Measurements from ENCODE around the gene YKT6.

Gene YKT6

DNA sequence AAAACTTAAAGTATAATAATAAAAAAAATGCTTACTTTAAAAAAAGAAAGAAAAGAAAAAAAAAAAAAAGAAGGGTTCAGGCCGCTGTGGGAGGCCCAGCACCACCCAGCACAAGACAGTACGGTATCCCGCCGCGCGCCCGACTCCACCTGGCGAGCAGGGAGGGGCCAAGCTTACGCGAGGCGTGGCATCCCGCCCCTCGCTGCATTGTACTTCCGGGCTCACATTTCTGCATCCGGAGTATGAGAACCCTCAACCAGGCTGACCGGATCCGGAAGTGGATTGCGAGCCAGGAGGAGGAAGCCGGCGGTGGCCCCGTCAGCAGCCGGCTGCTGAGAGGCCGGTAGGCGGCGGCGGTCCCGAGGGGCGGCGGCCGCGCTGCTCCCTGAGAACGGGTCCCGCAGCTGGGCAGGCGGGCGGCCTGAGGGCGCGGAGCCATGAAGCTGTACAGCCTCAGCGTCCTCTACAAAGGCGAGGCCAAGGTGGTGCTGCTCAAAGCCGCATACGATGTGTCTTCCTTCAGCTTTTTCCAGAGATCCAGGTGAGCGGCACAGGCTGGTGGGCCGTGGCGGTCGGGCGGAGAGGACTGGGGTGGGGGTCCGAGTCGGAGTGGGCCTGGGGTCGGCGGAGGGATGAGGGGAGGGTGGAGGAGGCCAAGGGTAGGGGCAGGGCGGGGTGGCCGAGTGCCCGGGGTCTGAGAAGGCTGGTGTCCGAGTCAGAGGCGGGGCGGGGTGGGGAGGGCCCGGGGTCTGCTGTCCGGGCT, at the start of gene YKT6:
TSS of gene YKT6 (plus strand) at position 280 of the 763 bp plus-strand sequence. CDS start at position 438, 158 bp downstream.
- peaks cover 14% of the 10 kb centered on the region; the same call in 1 of the 2 replicates for H3K4me1 ChIP-seq (ENCODE audit: low read length)
- H3K79me2 ChIP-seq (ENCODE audit: low read length): peaks cover 37% of the 10 kb centered on the region
- TF ChIP-seq, protein P1, sequence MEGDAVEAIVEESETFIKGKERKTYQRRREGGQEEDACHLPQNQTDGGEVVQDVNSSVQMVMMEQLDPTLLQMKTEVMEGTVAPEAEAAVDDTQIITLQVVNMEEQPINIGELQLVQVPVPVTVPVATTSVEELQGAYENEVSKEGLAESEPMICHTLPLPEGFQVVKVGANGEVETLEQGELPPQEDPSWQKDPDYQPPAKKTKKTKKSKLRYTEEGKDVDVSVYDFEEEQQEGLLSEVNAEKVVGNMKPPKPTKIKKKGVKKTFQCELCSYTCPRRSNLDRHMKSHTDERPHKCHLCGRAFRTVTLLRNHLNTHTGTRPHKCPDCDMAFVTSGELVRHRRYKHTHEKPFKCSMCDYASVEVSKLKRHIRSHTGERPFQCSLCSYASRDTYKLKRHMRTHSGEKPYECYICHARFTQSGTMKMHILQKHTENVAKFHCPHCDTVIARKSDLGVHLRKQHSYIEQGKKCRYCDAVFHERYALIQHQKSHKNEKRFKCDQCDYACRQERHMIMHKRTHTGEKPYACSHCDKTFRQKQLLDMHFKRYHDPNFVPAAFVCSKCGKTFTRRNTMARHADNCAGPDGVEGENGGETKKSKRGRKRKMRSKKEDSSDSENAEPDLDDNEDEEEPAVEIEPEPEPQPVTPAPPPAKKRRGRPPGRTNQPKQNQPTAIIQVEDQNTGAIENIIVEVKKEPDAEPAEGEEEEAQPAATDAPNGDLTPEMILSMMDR (IDR thresholded peaks at IDR 0.05; ENCODE audit: low read depth, low read length): peak; percentile 38
- no peak for TF ChIP-seq EZH2phosphoT487 (IDR thresholded peaks at IDR 0.05; ENCODE audit: low read depth)
- 0 out of 2 replicates have a peak, but pooled peaks cover 2% of the 10 kb centered on the region for H3K27me3 ChIP-seq (ENCODE audit: low read depth, low read length)
- H3K9ac ChIP-seq (ENCODE audit: low read length): peak within 1 kb of the TSS; percentile 86
- H3K4me2 ChIP-seq (ENCODE audit: low read length): peak within 1 kb of the TSS; percentile 85
- no peak within 1 kb of the TSS for H2AFZ ChIP-seq (ENCODE audit: low read depth, low read length)
- H3K27ac ChIP-seq (ENCODE audit: low read length): peak within 1 kb of the TSS; percentile 27; the same call in 1 of the 2 replicates
- H3K9me3 ChIP-seq (ENCODE audit: insufficient read depth, low read length): no peaks in the 10 kb centered on the region
- H3K36me3 ChIP-seq (replicated peaks; ENCODE audit: low read depth, low read length): peaks cover 18% of the 10 kb centered on the region
- peaks cover 8% of the 10 kb centered on the region for H4K20me1 ChIP-seq (ENCODE audit: insufficient read depth, low read length)
- peak within 1 kb of the TSS; percentile 98 for H3K4me3 ChIP-seq (ENCODE audit: low read length)

- Histone ChIP-seq H3K27me3 (ENCODE audit: low read depth, low read length) (no peaks in the 10 kb centered on the region), H3K27ac (ENCODE audit: low read length) (no peak overlapping the region), H4K20me1 (ENCODE audit: insufficient read depth, low read length) (no peaks in the 10 kb centered on the region), H2AFZ (ENCODE audit: low read depth, low read length) (no peak overlapping the region), H3K36me3 (replicated peaks; ENCODE audit: low read depth, low read length) (no peaks in the 10 kb centered on the region), H3K4me2 (ENCODE audit: low read length) (no peak overlapping the region), H3K79me2 (ENCODE audit: low read length) (no peaks in the 10 kb centered on the region), H3K4me3 (ENCODE audit: low read length) (no peak overlapping the region), H3K4me1 (ENCODE audit: low read length) (peaks cover 38% of the 10 kb centered on the region), H3K9me3 (ENCODE audit: insufficient read depth, low read length) (no peaks in the 10 kb centered on the region), H3K9ac (ENCODE audit: low read length) (no peak overlapping the region)
- TF ChIP-seq, protein P1 (IDR thresholded peaks at IDR 0.05; ENCODE audit: low read depth, low read length): no peak
- TF ChIP-seq EZH2phosphoT487 (IDR thresholded peaks at IDR 0.05; ENCODE audit: low read depth): no peak
Measured at GRCh38 chr7:44151956-44152355, 48.8 kb upstream of the YKT6 start.

DNA sequence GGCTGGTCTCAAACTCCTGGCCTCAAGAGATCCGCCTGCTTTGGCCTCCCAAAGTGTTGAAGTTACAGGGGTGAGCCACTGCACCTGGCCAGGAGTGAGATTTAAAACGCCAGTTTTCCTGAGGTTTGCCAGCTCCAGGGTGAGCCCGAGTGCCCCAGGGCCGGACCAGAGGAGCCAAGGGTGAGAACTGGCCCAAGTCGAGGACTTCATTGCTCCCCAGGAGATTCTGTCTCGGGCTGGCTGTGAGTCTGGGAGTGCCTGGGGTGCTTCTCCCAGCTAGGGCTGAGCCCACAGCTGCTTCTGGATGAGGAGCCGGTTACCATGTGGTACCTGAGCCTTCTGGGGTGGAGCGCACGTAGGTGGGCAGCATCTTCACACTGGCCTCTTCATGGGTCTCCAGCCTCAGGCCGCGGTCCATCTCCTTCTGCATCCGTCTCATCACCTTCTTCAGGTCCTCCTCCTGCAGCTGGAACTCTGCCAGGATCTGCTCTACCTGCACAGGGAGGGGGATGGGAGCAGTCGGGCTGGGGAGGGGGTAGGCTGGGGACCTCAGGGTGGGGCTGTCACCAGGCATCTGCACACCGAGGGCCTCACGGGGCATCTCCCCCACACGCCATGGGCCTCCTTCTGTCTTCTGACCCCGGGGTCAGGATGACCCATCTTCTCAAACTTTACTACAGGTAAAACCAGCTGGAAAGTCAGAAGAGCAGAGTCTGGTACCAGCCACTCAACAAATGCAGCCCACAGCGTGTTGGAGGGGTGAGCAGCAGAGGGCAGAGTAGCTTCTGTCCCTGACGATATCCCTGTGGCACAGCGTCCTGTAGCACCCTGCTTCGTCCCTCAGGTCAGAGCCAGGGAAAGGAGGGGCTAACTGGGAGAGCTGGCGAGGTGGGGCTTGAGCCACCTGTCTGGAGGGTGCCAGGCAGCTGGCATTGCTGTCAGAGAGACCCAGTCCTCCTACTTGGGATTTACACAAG, 47.5 kb upstream of the YKT6 start:
- Histone ChIP-seq H3K79me2 (ENCODE audit: low read length) (no peaks in the 10 kb centered on the region), H4K20me1 (ENCODE audit: insufficient read depth, low read length) (no peaks in the 10 kb centered on the region), H3K27me3 (ENCODE audit: low read depth, low read length) (no peaks in the 10 kb centered on the region), H3K4me1 (ENCODE audit: low read length) (peaks cover 38% of the 10 kb centered on the region), H3K27ac (ENCODE audit: low read length) (no peak overlapping the region), H2AFZ (ENCODE audit: low read depth, low read length) (no peak overlapping the region), H3K4me2 (ENCODE audit: low read length) (no peak overlapping the region), H3K36me3 (replicated peaks; ENCODE audit: low read depth, low read length) (no peaks in the 10 kb centered on the region), H3K9ac (ENCODE audit: low read length) (no peak overlapping the region), H3K9me3 (ENCODE audit: insufficient read depth, low read length) (no peaks in the 10 kb centered on the region), H3K4me3 (ENCODE audit: low read length) (no peak overlapping the region)
- TF ChIP-seq EZH2phosphoT487 (IDR thresholded peaks at IDR 0.05; ENCODE audit: low read depth): no peak
- TF ChIP-seq, protein P1 (IDR thresholded peaks at IDR 0.05; ENCODE audit: low read depth, low read length): no peak

- H3K27ac ChIP-seq (ENCODE audit: low read length): no peak overlapping the region
- TF ChIP-seq, protein P1 (IDR thresholded peaks at IDR 0.05; ENCODE audit: low read depth, low read length): no peak
- TF ChIP-seq EZH2phosphoT487 (IDR thresholded peaks at IDR 0.05; ENCODE audit: low read depth): no peak
- peaks cover 34% of the 10 kb centered on the region for H3K4me1 ChIP-seq (ENCODE audit: low read length)
- no peak overlapping the region for H3K4me2 ChIP-seq (ENCODE audit: low read length)
- no peak overlapping the region for H3K4me3 ChIP-seq (ENCODE audit: low read length)
- no peaks in the 10 kb centered on the region for H3K9me3 ChIP-seq (ENCODE audit: insufficient read depth, low read length)
- no peak overlapping the region for H3K9ac ChIP-seq (ENCODE audit: low read length)
- H3K36me3 ChIP-seq (replicated peaks; ENCODE audit: low read depth, low read length): no peaks in the 10 kb centered on the region
- no peak overlapping the region for H2AFZ ChIP-seq (ENCODE audit: low read depth, low read length)
- no peaks in the 10 kb centered on the region for H3K27me3 ChIP-seq (ENCODE audit: low read depth, low read length)
- H3K79me2 ChIP-seq (ENCODE audit: low read length): no peaks in the 10 kb centered on the region
- no peaks in the 10 kb centered on the region for H4K20me1 ChIP-seq (ENCODE audit: insufficient read depth, low read length)
Measured at GRCh38 chr7:44153948-44154335, 46.8 kb upstream of the YKT6 start.
